Measurements from ENCODE around the gene POLRMT. TPM values are rescaled to one million over a fixed set of nuclear protein-coding genes. Genes with fewer than 3 reads are reported as not detected.

Gene POLRMT
- polyA plus RNA-seq, 1 of the 3 experiments (the other 2 are of a cell fraction), result 38.2 TPM

- H4K20me1 ChIP-seq (ENCODE audit: insufficient read depth), result no peaks in the 10 kb centered on the region
- H3K9ac ChIP-seq, result no peak overlapping the region; the same call in 1 of the 2 replicates
- WGBS (ENCODE audit: low lambda C conversion rate), result 92% methylated on average over 5 of the region's 38 CpGs
- H3K4me3 ChIP-seq (ENCODE audit: low read depth in 2 of 2, low read length in 1 of 2), result no peak overlapping the region
- H3K4me1 ChIP-seq (ENCODE audit: control insufficient read depth in 1 of 2, insufficient read depth in 2 of 2, low read depth in 1 of 2, low read length in 1 of 2), result peaks cover 5 to 33% of the 10 kb centered on the region in 2 experiments; a peak in 3 of 4 replicates
- H3F3A ChIP-seq (replicated peaks; ENCODE audit: insufficient read depth), result peaks cover 26% of the 10 kb centered on the region
- POLR2A ChIA-PET, result interaction anchor here (0.8 kb wide), 1 partner anchor 12 kb away, joined by 3 read pairs; no protein-coding TSS in a partner anchor
- H3K79me2 ChIP-seq (ENCODE audit: insufficient read depth), result no peaks in the 10 kb centered on the region
- peak overlapping the region; percentile 40 for H3K4me2 ChIP-seq
- H3K9me2 ChIP-seq, result no peaks in the 10 kb centered on the region
- no peak overlapping the region for H2AFZ ChIP-seq (ENCODE audit: low read depth)
- no peaks in the 10 kb centered on the region for H3K27me3 ChIP-seq (ENCODE audit: insufficient read depth)
- H3K27ac ChIP-seq (ENCODE audit: low read depth in 2 of 2, low read length in 1 of 2), result peak overlapping the region; percentile 78 to 81
- no peak for DNase-seq
- H3K9me3 ChIP-seq, result no peaks in the 10 kb centered on the region
- TF ChIP-seq RXRA (IDR thresholded peaks at IDR 0.05; ENCODE audit: borderline replicate concordance, low read depth) (no peak), EP300 (IDR thresholded peaks at IDR 0.05; ENCODE audit: borderline replicate concordance in 1 of 2, low read depth in 1 of 2, low read length in 1 of 2) (no peak), CHD2 (IDR thresholded peaks at IDR 0.05; ENCODE audit: low read length, partially characterized antibody) (no peak), RFX5 (IDR thresholded peaks at IDR 0.05; ENCODE audit: low read length) (no peak), NFIC (IDR thresholded peaks at IDR 0.05; ENCODE audit: borderline replicate concordance) (no peak), SIN3A (IDR thresholded peaks at IDR 0.05; ENCODE audit: borderline replicate concordance, low read depth, low read length) (no peak), USF1 (IDR thresholded peaks at IDR 0.05; ENCODE audit: borderline replicate concordance, low read depth) (no peak), IRF3 (IDR thresholded peaks at IDR 0.05; ENCODE audit: low read depth, low read length) (no peak), MAX (IDR thresholded peaks at IDR 0.05; ENCODE audit: low read depth) (no peak), MEF2A (IDR thresholded peaks at IDR 0.05; ENCODE audit: borderline replicate concordance, low read depth) (no peak), GATA2 (CRISPR knock-in tag; IDR thresholded peaks at IDR 0.05) (no peak), FOSL2 (IDR thresholded peaks at IDR 0.05; ENCODE audit: borderline replicate concordance, low read depth) (no peak), NRF1 (IDR thresholded peaks at IDR 0.05; ENCODE audit: low read depth, low read length) (no peak)
- CTCF ChIA-PET, result no interaction called here
- peaks cover 0 to 10% of the 10 kb centered on the region in 2 experiments for H3K36me3 ChIP-seq (replicated peaks in 1 of 2; ENCODE audit: control insufficient read depth in 1 of 2, insufficient read depth in 2 of 2, low read length in 1 of 2)
Observed at GRCh38 chr19:610071-610800, 23.1 kb downstream of the POLRMT start.

GRCh38 chr19:609004-609346 lies 24.4 kb downstream of the POLRMT start:
- ChIA-PET POLR2A (no interaction called here), CTCF (no interaction called here)
- peak; percentile 89 for DNase-seq
- H3K4me2 ChIP-seq, result no peak overlapping the region
- H4K20me1 ChIP-seq (ENCODE audit: insufficient read depth), result no peaks in the 10 kb centered on the region
- no peak overlapping the region for H3K9ac ChIP-seq
- no peaks in the 10 kb centered on the region for H3K9me2 ChIP-seq
- no peaks in the 10 kb centered on the region for H3K79me2 ChIP-seq (ENCODE audit: insufficient read depth)
- no CpG with 5 or more reads among the region's 22 CpGs for WGBS (ENCODE audit: low lambda C conversion rate)
- H3K4me3 ChIP-seq (ENCODE audit: low read depth in 2 of 2, low read length in 1 of 2), result no peak overlapping the region
- TF ChIP-seq EP300 (IDR thresholded peaks at IDR 0.05; ENCODE audit: borderline replicate concordance in 1 of 2, low read depth in 1 of 2, low read length in 1 of 2) (peak in 1 of 2 experiments; percentile 19; a peak in 1 of 4 replicates), CHD2 (IDR thresholded peaks at IDR 0.05; ENCODE audit: low read length, partially characterized antibody) (peak; percentile 33), RFX5 (IDR thresholded peaks at IDR 0.05; ENCODE audit: low read length) (no peak), NFIC (IDR thresholded peaks at IDR 0.05; ENCODE audit: borderline replicate concordance) (peak; percentile 85), TCF12 (IDR thresholded peaks at IDR 0.05) (0 out of 2 replicates have a peak, but pooled peaks have one; percentile 4)
- H3K9me3 ChIP-seq, result no peaks in the 10 kb centered on the region
- peak overlapping the region in 1 of 2 experiments; percentile 80; a peak in 2 of 4 replicates for H3K27ac ChIP-seq (ENCODE audit: low read depth in 2 of 2, low read length in 1 of 2)
- H3K27me3 ChIP-seq (ENCODE audit: insufficient read depth), result no peaks in the 10 kb centered on the region
- peaks cover 26% of the 10 kb centered on the region for H3F3A ChIP-seq (replicated peaks; ENCODE audit: insufficient read depth)
- no peaks in the 10 kb centered on the region for H3K36me3 ChIP-seq (replicated peaks in 1 of 2; ENCODE audit: control insufficient read depth in 1 of 2, insufficient read depth in 2 of 2, low read length in 1 of 2)
- H2AFZ ChIP-seq (ENCODE audit: low read depth), result no peak overlapping the region
- H3K4me1 ChIP-seq (ENCODE audit: control insufficient read depth in 1 of 2, insufficient read depth in 2 of 2, low read depth in 1 of 2, low read length in 1 of 2), result peaks cover 5 to 35% of the 10 kb centered on the region in 2 experiments; a peak in 3 of 4 replicates

Measured in SK-N-SH (cell line).